ENCODE data around the gene SNTG2. TPM values are rescaled to one million over a fixed set of nuclear protein-coding genes. Genes with fewer than 3 reads are reported as not detected.

The SNTG2 gene
- total and polyA plus RNA-seq, 10 of the 15 experiments (the other 5 are each of a cell fraction or from before 2014, with no cell fraction given): not detected

DNA sequence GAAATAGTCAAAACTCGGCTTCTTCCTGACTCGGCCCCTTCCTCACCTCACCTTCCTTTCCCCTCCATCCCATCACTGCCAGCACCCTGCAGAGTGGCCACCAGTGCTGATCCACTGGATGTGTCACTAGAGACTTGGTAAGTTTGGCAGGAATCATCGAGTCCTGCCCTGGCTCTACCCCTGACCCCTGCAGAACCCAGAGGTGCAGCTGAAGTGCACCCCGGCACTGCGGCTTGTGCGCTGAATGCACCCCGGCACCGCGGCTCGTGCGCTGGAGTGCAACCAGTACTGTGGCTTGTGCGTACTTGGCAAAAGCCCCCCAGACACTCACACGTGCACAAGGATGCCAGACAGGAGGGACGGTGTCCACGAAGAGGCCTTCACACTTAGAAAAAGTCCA is 206.5 kb downstream of the SNTG2 start:
- Histone ChIP-seq H2AFZ (ENCODE audit: control insufficient read depth, low read depth, low read length) (no peak overlapping the region), H3K27ac (ENCODE audit: control insufficient read depth, insufficient read depth) (no peak overlapping the region), H3K36me3 (ENCODE audit: control insufficient read depth in 2 of 2, insufficient read depth in 2 of 2, low read length in 1 of 2) (no peaks in the 10 kb centered on the region), H3K4me1 (ENCODE audit: control insufficient read depth, insufficient read depth, low read length) (no peaks in the 10 kb centered on the region), H3K4me3 (no peak overlapping the region), H3K27me3 (replicated peaks in 1 of 2; ENCODE audit: control insufficient read depth in 2 of 2, insufficient read depth in 2 of 2, low read length in 1 of 2) (no peaks in the 10 kb centered on the region), H3K4me2 (ENCODE audit: control insufficient read depth, insufficient read depth) (no peak overlapping the region), H3K9me3 (replicated peaks; ENCODE audit: control insufficient read depth, insufficient read depth, low read length) (no peaks in the 10 kb centered on the region; the same call in 2 of the 3 replicates), H3K9ac (ENCODE audit: control insufficient read depth, insufficient read depth, low read length) (no peak overlapping the region), H3K79me2 (ENCODE audit: control insufficient read depth, insufficient read depth, low read length) (no peaks in the 10 kb centered on the region), H4K20me1 (ENCODE audit: control insufficient read depth, insufficient read depth) (no peaks in the 10 kb centered on the region)
- ChIA-PET CTCF (no interaction called here), SMC1A (ENCODE audit: uncharacterized antibody, unreplicated experiment) (no interaction called here), RAD21 (ENCODE audit: unreplicated experiment) (no interaction called here), POLR2A (no interaction called here)
- no TSS peak for BruUV-seq (replicated peaks)
- no peak for ATAC-seq
- WGBS (ENCODE audit: insufficient coverage, insufficient replicate concordance, low lambda C conversion rate, missing lambda C conversion rate): 50% methylated on average over 14 of the region's 15 CpGs
- TF ChIP-seq E2F8 (IDR thresholded peaks at IDR 0.05; ENCODE audit: low read depth, partially characterized antibody) (no peak), HCFC1 (IDR thresholded peaks at IDR 0.05; ENCODE audit: low read length) (no peak), RBBP5 (conservative IDR thresholded peaks at IDR 0.05) (no peak), BMI1 (IDR thresholded peaks at IDR 0.05; ENCODE audit: borderline replicate concordance) (no peak), KDM1A (IDR thresholded peaks at IDR 0.05; ENCODE audit: borderline replicate concordance) (no peak), BHLHE40 (IDR thresholded peaks at IDR 0.05; ENCODE audit: borderline replicate concordance in 1 of 2, low read depth in 2 of 2, low read length in 1 of 2) (no peak), MLLT1 (IDR thresholded peaks at IDR 0.05) (no peak), YBX1 (IDR thresholded peaks at IDR 0.05) (no peak), NFXL1 (IDR thresholded peaks at IDR 0.05; ENCODE audit: borderline replicate concordance) (no peak), ZNF274 (IDR thresholded peaks at IDR 0.05; ENCODE audit: insufficient read depth, insufficient read length) (no peak), ZNF384 (IDR thresholded peaks at IDR 0.05; ENCODE audit: borderline replicate concordance, low read depth, low read length) (no peak), WRNIP1 (IDR thresholded peaks at IDR 0.05; ENCODE audit: borderline replicate concordance, low read depth, low read length) (no peak), RELA (IDR thresholded peaks at IDR 0.05; ENCODE audit: borderline replicate concordance, partially characterized antibody) (no peak), RB1 (IDR thresholded peaks at IDR 0.05; ENCODE audit: borderline replicate concordance) (no peak), CREB1 (IDR thresholded peaks at IDR 0.05; ENCODE audit: low read depth) (no peak)
- TF ChIP-seq, protein P1, sequence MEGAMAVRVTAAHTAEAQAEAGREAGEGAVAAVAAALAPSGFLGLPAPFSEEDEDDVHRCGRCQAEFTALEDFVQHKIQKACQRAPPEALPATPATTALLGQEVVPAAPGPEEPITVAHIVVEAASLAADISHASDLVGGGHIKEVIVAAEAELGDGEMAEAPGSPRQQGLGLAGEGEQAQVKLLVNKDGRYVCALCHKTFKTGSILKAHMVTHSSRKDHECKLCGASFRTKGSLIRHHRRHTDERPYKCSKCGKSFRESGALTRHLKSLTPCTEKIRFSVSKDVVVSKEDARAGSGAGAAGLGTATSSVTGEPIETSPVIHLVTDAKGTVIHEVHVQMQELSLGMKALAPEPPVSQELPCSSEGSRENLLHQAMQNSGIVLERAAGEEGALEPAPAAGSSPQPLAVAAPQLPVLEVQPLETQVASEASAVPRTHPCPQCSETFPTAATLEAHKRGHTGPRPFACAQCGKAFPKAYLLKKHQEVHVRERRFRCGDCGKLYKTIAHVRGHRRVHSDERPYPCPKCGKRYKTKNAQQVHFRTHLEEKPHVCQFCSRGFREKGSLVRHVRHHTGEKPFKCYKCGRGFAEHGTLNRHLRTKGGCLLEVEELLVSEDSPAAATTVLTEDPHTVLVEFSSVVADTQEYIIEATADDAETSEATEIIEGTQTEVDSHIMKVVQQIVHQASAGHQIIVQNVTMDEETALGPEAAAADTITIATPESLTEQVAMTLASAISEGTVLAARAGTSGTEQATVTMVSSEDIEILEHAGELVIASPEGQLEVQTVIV (IDR thresholded peaks at IDR 0.05; ENCODE audit: borderline replicate concordance, partially characterized antibody): no peak
- DNase-seq (ENCODE audit: low read depth, low spot score): no peak
- FAIRE-seq: no peak
- in situ Hi-C loops (cut with MboI): no loop called here
- intact Hi-C loops (cut with micrococcal nuclease; ENCODE audit: unreplicated experiment): no loop called here
